ENCODE measurements around the gene NAALADL2. TPM values are rescaled to one million over a fixed set of nuclear protein-coding genes. Genes with fewer than 3 reads are reported as not detected.

Gene NAALADL2
- polyA plus RNA-seq, 2 of the 4 experiments (the other 2 are of a cell fraction): 0.09 to 0.28 TPM

DNA sequence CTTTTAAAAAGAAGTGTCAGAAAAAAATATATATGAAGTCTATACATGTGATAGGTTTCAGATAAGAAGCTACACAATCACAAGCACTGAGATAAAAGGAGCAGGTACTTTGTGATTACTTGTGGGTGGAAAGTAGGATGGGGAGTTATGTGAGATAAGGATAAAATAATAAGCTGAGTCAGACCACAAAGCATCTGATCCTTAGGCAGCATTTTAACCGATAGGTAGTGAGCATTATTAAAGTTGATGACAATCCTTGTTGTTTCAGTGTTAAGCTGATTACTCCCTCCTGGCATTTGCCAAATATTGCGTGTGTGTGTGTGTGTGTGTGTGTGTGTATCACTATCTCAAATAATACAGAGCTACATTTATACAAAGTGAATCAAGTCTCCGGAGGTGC is 483.1 kb downstream of the NAALADL2 start:
- Histone ChIP-seq H3K9me3 (no peaks in the 10 kb centered on the region), H3K4me2 (no peak overlapping the region), H3K4me3 (no peak overlapping the region), H3K4me1 (peaks cover 11% of the 10 kb centered on the region; the same call in 1 of the 3 replicates), H3K27ac (no peak overlapping the region)
- FAIRE-seq (no peak), DNase-seq (ENCODE audit: low read depth in 1 of 2, low spot score in 1 of 2) (no peak), ATAC-seq (no peak)
- TF ChIP-seq TP53 (CRISPR knock-in tag; IDR thresholded peaks at IDR 0.05) (no peak), ZSCAN20 (CRISPR knock-in tag; IDR thresholded peaks at IDR 0.05) (no peak), HOXB13 (CRISPR knock-in tag; IDR thresholded peaks at IDR 0.05; ENCODE audit: low read depth) (no peak), RAD21 (conservative IDR thresholded peaks at IDR 0.05 in 1 of 2, IDR thresholded peaks at IDR 0.05 in 1 of 2) (no peak), HOXA7 (CRISPR knock-in tag; IDR thresholded peaks at IDR 0.05) (no peak), POLR2AphosphoS2 (conservative IDR thresholded peaks at IDR 0.05; ENCODE audit: low read length) (no peak), USF2 (IDR thresholded peaks at IDR 0.05) (no peak), REST (IDR thresholded peaks at IDR 0.05) (no peak), NPAS2 (CRISPR knock-in tag; IDR thresholded peaks at IDR 0.05; ENCODE audit: borderline replicate concordance) (no peak), RARB (CRISPR knock-in tag; IDR thresholded peaks at IDR 0.05) (no peak), GATA3 (IDR thresholded peaks at IDR 0.05; ENCODE audit: borderline replicate concordance) (no peak), ATOH8 (CRISPR knock-in tag; IDR thresholded peaks at IDR 0.05; ENCODE audit: low read depth) (no peak)
- TF ChIP-seq, protein P1, sequence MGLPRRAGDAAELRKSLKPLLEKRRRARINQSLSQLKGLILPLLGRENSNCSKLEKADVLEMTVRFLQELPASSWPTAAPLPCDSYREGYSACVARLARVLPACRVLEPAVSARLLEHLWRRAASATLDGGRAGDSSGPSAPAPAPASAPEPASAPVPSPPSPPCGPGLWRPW (IDR thresholded peaks at IDR 0.05): no peak
- TF ChIP-seq, protein P2, sequence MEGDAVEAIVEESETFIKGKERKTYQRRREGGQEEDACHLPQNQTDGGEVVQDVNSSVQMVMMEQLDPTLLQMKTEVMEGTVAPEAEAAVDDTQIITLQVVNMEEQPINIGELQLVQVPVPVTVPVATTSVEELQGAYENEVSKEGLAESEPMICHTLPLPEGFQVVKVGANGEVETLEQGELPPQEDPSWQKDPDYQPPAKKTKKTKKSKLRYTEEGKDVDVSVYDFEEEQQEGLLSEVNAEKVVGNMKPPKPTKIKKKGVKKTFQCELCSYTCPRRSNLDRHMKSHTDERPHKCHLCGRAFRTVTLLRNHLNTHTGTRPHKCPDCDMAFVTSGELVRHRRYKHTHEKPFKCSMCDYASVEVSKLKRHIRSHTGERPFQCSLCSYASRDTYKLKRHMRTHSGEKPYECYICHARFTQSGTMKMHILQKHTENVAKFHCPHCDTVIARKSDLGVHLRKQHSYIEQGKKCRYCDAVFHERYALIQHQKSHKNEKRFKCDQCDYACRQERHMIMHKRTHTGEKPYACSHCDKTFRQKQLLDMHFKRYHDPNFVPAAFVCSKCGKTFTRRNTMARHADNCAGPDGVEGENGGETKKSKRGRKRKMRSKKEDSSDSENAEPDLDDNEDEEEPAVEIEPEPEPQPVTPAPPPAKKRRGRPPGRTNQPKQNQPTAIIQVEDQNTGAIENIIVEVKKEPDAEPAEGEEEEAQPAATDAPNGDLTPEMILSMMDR (IDR thresholded peaks at IDR 0.05): no peak
- ChIA-PET POLR2A (no interaction called here), CTCF (no interaction called here)
- 47% methylated on average over 3 of the region's 3 CpGs for WGBS (ENCODE audit: missing lambda C conversion rate)

DNA sequence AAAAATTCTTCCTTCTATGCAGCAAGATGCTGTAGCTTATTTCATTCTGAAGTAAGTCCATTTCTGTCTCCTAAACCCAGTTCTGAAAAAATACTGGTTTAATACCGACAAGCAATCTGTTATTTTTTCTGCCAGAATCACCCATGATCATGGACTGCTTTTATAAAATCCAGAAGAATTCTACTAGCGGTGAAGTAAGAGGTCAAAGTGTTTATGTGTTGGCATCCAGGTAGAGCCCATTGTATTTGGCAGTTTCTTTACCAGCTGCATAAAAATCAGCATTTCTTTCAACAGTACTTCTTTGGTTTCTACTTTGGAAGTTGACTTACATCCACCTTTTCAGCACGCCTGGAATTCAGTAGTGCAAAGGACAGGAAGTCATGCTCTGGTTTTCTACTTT is 484.8 kb downstream of the NAALADL2 start:
- TF ChIP-seq, protein P1 (IDR thresholded peaks at IDR 0.05): no peak
- Histone ChIP-seq H3K9me3 (no peaks in the 10 kb centered on the region), H3K27ac (no peak overlapping the region), H3K4me1 (peaks cover 6% of the 10 kb centered on the region; the same call in 1 of the 3 replicates), H3K4me3 (no peak overlapping the region), H3K4me2 (no peak overlapping the region)
- 83% methylated on average over 3 of the region's 3 CpGs for WGBS (ENCODE audit: missing lambda C conversion rate)
- POLR2A ChIA-PET: no interaction called here
- ATAC-seq (no peak), FAIRE-seq (no peak), DNase-seq (ENCODE audit: low read depth in 1 of 2, low spot score in 1 of 2) (no peak)
- CTCF ChIA-PET: no interaction called here

Measured in A549 (cell line).